Suprapubic skin (tissue), 3 donors: ENCODE measurements around the gene LRP1B.

Source experiments
- CTCF ChIP-seq, 2 donors: fragments of 200-600 bp in 1 of 2; fragments of 450-650 bp in 1 of 2; sonication (generic) in 1 of 2; IDR thresholded peaks; one replicate each; pipeline ENCODE4 v1.5.1; 2016 to 2019; ENCODE audit warnings: antibody characterized with exemption in 2 of 2, mild to moderate bottlenecking in 1 of 2, moderate library complexity in 1 of 2
- EP300 ChIP-seq: sonication (generic); formaldehyde crosslinking; IDR thresholded peaks from one replicate; pipeline ENCODE4 v1.6.1; 2017; ENCODE audit warnings: antibody characterized with exemption

GRCh38 chr2:141570474-141571131 lies 560.2 kb downstream of the LRP1B start:
- TF ChIP-seq EP300 (no peak), CTCF (IDR thresholded peaks at IDR 0.05) (no peak)
